Upper lobe of right lung (tissue), 1 donor: ENCODE data around the gene SERPINA9. TPM values are rescaled to one million over a fixed set of nuclear protein-coding genes. Genes with fewer than 3 reads are reported as not detected.
"Not testable (repeated sequence)": the region's sequence is repeated elsewhere in the genome, so short reads cannot be mapped to it uniquely, and the experiment has no call there.

Experiments used
- ATAC-seq: fragments of 200-7000 bp; cut with Tn5 transposase; one replicate; pipeline ENCODE4 v1.9.1; 2020; ENCODE audit warnings: mild to moderate bottlenecking, moderate library complexity
- DNase-seq: peaks from one replicate; pipeline ENCODE4 v3.0.0-alpha.2; 2020
- H3K27ac ChIP-seq: fragments of 200-600 bp; one replicate; pipeline ENCODE4 v1.8.0; 2022
- H3K27me3 ChIP-seq: fragments of 200-600 bp; one replicate; pipeline ENCODE4 v1.8.0; 2022; ENCODE audit warnings: mild to moderate bottlenecking
- H3K36me3 ChIP-seq: fragments of 200-600 bp; one replicate; pipeline ENCODE4 v1.8.0; 2022
- H3K4me1 ChIP-seq: fragments of 200-600 bp; one replicate; pipeline ENCODE4 v1.8.0; 2022
- H3K4me3 ChIP-seq: fragments of 200-600 bp; one replicate; pipeline ENCODE4 v1.8.0; 2022; ENCODE audit warnings: mild to moderate bottlenecking
- H3K9me3 ChIP-seq: fragments of 200-600 bp; one replicate; pipeline ENCODE4 v1.8.0; 2022
- CTCF ChIP-seq: fragments of 200-600 bp; IDR thresholded peaks from one replicate; pipeline ENCODE4 v1.8.0; 2022; ENCODE audit warnings: antibody characterized with exemption
- intact Hi-C: fragments of 100-400 bp; cut with DNase I; formaldehyde crosslinking; loops from one replicate; pipeline ENCODE4 v1.11.0; 2022
- total RNA-seq: library from RNA; stranded (reverse); fragmentation: NEBNext Ultra II Directional; extraction: Animal tissue kit (Norgen Biotek cat#: 25700); gene quantifications from one replicate; pipeline ENCODE4 v1.2.1, GENCODE V29; 2021
- donor health status: DM: no; HTN: yes; CAD: no; lungs with severe emphysema.

Gene SERPINA9
- total RNA-seq, 1 donor from 2014 or later, result not detected

- H3K4me3 ChIP-seq, result no peak overlapping the region
- H3K4me1 ChIP-seq, result no peaks in the 10 kb centered on the region
- ATAC-seq, result no peak
- no peak for DNase-seq
- intact Hi-C loops, result no loop called here
- no peak overlapping the region for H3K27ac ChIP-seq
- no peaks in the 10 kb centered on the region for H3K27me3 ChIP-seq
- no peak for TF ChIP-seq CTCF
- no peaks in the 10 kb centered on the region for H3K9me3 ChIP-seq
- H3K36me3 ChIP-seq, result no peaks in the 10 kb centered on the region
These were observed 41.8 kb upstream of the SERPINA9 start for GRCh38 chr14:94517641-94518257.

GRCh38 chr14:94517248-94517640 lies 41.2 kb upstream of the SERPINA9 start:
- H3K4me1 ChIP-seq, result no peaks in the 10 kb centered on the region
- DNase-seq (no peak), ATAC-seq (no peak)
- no peaks in the 10 kb centered on the region for H3K9me3 ChIP-seq
- TF ChIP-seq CTCF, result no peak
- no peak overlapping the region for H3K27ac ChIP-seq
- no peaks in the 10 kb centered on the region for H3K27me3 ChIP-seq
- no peak overlapping the region for H3K4me3 ChIP-seq
- intact Hi-C loops, result no loop called here
- H3K36me3 ChIP-seq, result no peaks in the 10 kb centered on the region

- Histone ChIP-seq H3K27ac (no peak overlapping the region), H3K9me3 (no peaks in the 10 kb centered on the region), H3K4me1 (no peaks in the 10 kb centered on the region), H3K27me3 (no peaks in the 10 kb centered on the region), H3K4me3 (no peak overlapping the region), H3K36me3 (no peaks in the 10 kb centered on the region)
- intact Hi-C loops, result no loop called here
- TF ChIP-seq CTCF, result no peak
- DNase-seq (no peak), ATAC-seq (no peak)
These were observed 39.9 kb upstream of the SERPINA9 start for GRCh38 chr14:94515856-94516255.

- TF ChIP-seq CTCF, result no peak
- Histone ChIP-seq H3K36me3 (no peaks in the 10 kb centered on the region), H3K9me3 (no peaks in the 10 kb centered on the region), H3K4me3 (no peak overlapping the region), H3K27ac (no peak overlapping the region), H3K4me1 (no peaks in the 10 kb centered on the region), H3K27me3 (no peaks in the 10 kb centered on the region)
- ATAC-seq, result no peak
- intact Hi-C loops, result no loop called here
- no peak for DNase-seq
These were observed 39.4 kb upstream of the SERPINA9 start for GRCh38 chr14:94515426-94515825.

- Histone ChIP-seq H3K9me3 (no peaks in the 10 kb centered on the region), H3K4me1 (no peaks in the 10 kb centered on the region), H3K4me3 (no peak overlapping the region), H3K27me3 (peaks cover 6% of the 10 kb centered on the region), H3K27ac (no peak overlapping the region), H3K36me3 (no peaks in the 10 kb centered on the region)
- DNase-seq (no peak), ATAC-seq (no peak)
- no peak for TF ChIP-seq CTCF
- intact Hi-C loops, result no loop called here
These were observed 38.4 kb upstream of the SERPINA9 start for GRCh38 chr14:94514351-94514750.

- H3K36me3 ChIP-seq, H3K9me3 ChIP-seq, DNase-seq, H3K27ac ChIP-seq, H3K27me3 ChIP-seq, H3K4me1 ChIP-seq, H3K4me3 ChIP-seq, ATAC-seq, intact Hi-C loops: not testable (repeated sequence)
These were observed 34.5 kb upstream of the SERPINA9 start for GRCh38 chr14:94510481-94510880.
